Measurements from ENCODE around the gene MMAB. TPM values are rescaled to one million over a fixed set of nuclear protein-coding genes. Genes with fewer than 3 reads are reported as not detected.

The MMAB gene
- total RNA-seq, 1 experiment from 2014 or later, result 83.0 TPM

- intact Hi-C loops (cut with micrococcal nuclease), result no loop called here
- Histone ChIP-seq H3K9ac (ENCODE audit: low read length) (no peak overlapping the region), H3K27me3 (ENCODE audit: low read length) (no peaks in the 10 kb centered on the region), H2AFZ (ENCODE audit: low read length) (no peak overlapping the region), H3K27ac (ENCODE audit: low read length) (no peak overlapping the region), H3K4me1 (ENCODE audit: insufficient read depth, low read length) (no peaks in the 10 kb centered on the region), H3K4me3 (ENCODE audit: low read length) (no peak overlapping the region), H3K9me3 (ENCODE audit: low read length) (no peaks in the 10 kb centered on the region), H3K36me3 (ENCODE audit: low read depth, low read length) (no peaks in the 10 kb centered on the region), H3K9me2 (replicated peaks; ENCODE audit: low read length) (no peaks in the 10 kb centered on the region), H3F3A (ENCODE audit: low read length, unreplicated experiment) (no peaks in the 10 kb centered on the region), H4K20me1 (ENCODE audit: low read length) (no peaks in the 10 kb centered on the region), H3K79me2 (ENCODE audit: low read length) (no peaks in the 10 kb centered on the region), H3K4me2 (ENCODE audit: low read length) (no peak overlapping the region)
- ChIA-PET CTCF (no interaction called here), POLR2A (ENCODE audit: unreplicated experiment) (no interaction called here)
- DNase-seq (no peak), ATAC-seq (no peak)
- no TSS peak for BruUV-seq (replicated peaks)
- no peak for TF ChIP-seq CTCF (conservative IDR thresholded peaks at IDR 0.05; ENCODE audit: low read depth, low read length)
- TF ChIP-seq EZH2 (IDR thresholded peaks at IDR 0.05; ENCODE audit: low read length, unreplicated experiment), result no peak
- no peak for TF ChIP-seq EZH2phosphoT487 (IDR thresholded peaks at IDR 0.05; ENCODE audit: borderline replicate concordance, low read length)
These were observed 21.4 kb upstream of the MMAB start for GRCh38 chr12:109594556-109595317.

GRCh38 chr12:109592905-109593272 is 19.6 kb upstream of the MMAB start:
- TF ChIP-seq EZH2phosphoT487 (IDR thresholded peaks at IDR 0.05; ENCODE audit: borderline replicate concordance, low read length) (no peak), EZH2 (IDR thresholded peaks at IDR 0.05; ENCODE audit: low read length, unreplicated experiment) (no peak)
- H3K27me3 ChIP-seq (ENCODE audit: low read length), result no peaks in the 10 kb centered on the region
- BruUV-seq (replicated peaks), result no TSS peak
- ATAC-seq (no peak), DNase-seq (no peak)
- ChIA-PET CTCF (no interaction called here), POLR2A (ENCODE audit: unreplicated experiment) (no interaction called here)
- H3F3A ChIP-seq (ENCODE audit: low read length, unreplicated experiment), result no peaks in the 10 kb centered on the region
- no peaks in the 10 kb centered on the region for H3K79me2 ChIP-seq (ENCODE audit: low read length)
- no peaks in the 10 kb centered on the region for H3K9me3 ChIP-seq (ENCODE audit: low read length)
- H2AFZ ChIP-seq (ENCODE audit: low read length), result no peak overlapping the region
- H3K36me3 ChIP-seq (ENCODE audit: low read depth, low read length), result 0 out of 2 replicates have a peak, but pooled peaks cover 2% of the 10 kb centered on the region
- no peaks in the 10 kb centered on the region for H3K9me2 ChIP-seq (replicated peaks; ENCODE audit: low read length)
- no peak overlapping the region for H3K27ac ChIP-seq (ENCODE audit: low read length)
- H3K4me2 ChIP-seq (ENCODE audit: low read length), result no peak overlapping the region
- intact Hi-C loops (cut with micrococcal nuclease), result no loop called here
- no peak overlapping the region for H3K9ac ChIP-seq (ENCODE audit: low read length)
- H3K4me3 ChIP-seq (ENCODE audit: low read length), result no peak overlapping the region
- H3K4me1 ChIP-seq (ENCODE audit: insufficient read depth, low read length), result no peaks in the 10 kb centered on the region
- no peaks in the 10 kb centered on the region for H4K20me1 ChIP-seq (ENCODE audit: low read length)

GRCh38 chr12:109592195-109592904 is 19.0 kb upstream of the MMAB start:
- TF ChIP-seq EZH2phosphoT487 (IDR thresholded peaks at IDR 0.05; ENCODE audit: borderline replicate concordance, low read length), result no peak
- no peak for TF ChIP-seq EZH2 (IDR thresholded peaks at IDR 0.05; ENCODE audit: low read length, unreplicated experiment)
- no peak for TF ChIP-seq CTCF (conservative IDR thresholded peaks at IDR 0.05; ENCODE audit: low read depth, low read length)
- no peak overlapping the region for H2AFZ ChIP-seq (ENCODE audit: low read length)
- H3K27me3 ChIP-seq (ENCODE audit: low read length), result no peaks in the 10 kb centered on the region
- no peaks in the 10 kb centered on the region for H3K79me2 ChIP-seq (ENCODE audit: low read length)
- H3F3A ChIP-seq (ENCODE audit: low read length, unreplicated experiment), result no peaks in the 10 kb centered on the region
- no peak overlapping the region for H3K4me2 ChIP-seq (ENCODE audit: low read length)
- no TSS peak for BruUV-seq (replicated peaks)
- no peaks in the 10 kb centered on the region for H3K9me3 ChIP-seq (ENCODE audit: low read length)
- DNase-seq (no peak), ATAC-seq (no peak)
- H3K27ac ChIP-seq (ENCODE audit: low read length), result no peak overlapping the region
- intact Hi-C loops (cut with micrococcal nuclease), result no loop called here
- no peak overlapping the region for H3K4me3 ChIP-seq (ENCODE audit: low read length)
- ChIA-PET POLR2A (ENCODE audit: unreplicated experiment) (no interaction called here), CTCF (interaction anchor here (0.5 kb wide), 1 partner anchor 19 kb away, joined by 3 read pairs; the partner anchor contains the start of gene MVK)
- H3K9ac ChIP-seq (ENCODE audit: low read length), result no peak overlapping the region
- H4K20me1 ChIP-seq (ENCODE audit: low read length), result no peaks in the 10 kb centered on the region
- no peaks in the 10 kb centered on the region for H3K9me2 ChIP-seq (replicated peaks; ENCODE audit: low read length)
- no peaks in the 10 kb centered on the region for H3K4me1 ChIP-seq (ENCODE audit: insufficient read depth, low read length)
- 0 out of 2 replicates have a peak, but pooled peaks cover 2% of the 10 kb centered on the region for H3K36me3 ChIP-seq (ENCODE audit: low read depth, low read length)
